CD14-positive monocyte (primary cell): ENCODE results near the gene ACOT2. TPM values are rescaled to one million over a fixed set of nuclear protein-coding genes. Genes with fewer than 3 reads are reported as not detected.
"Not testable (repeated sequence)": the region's sequence is repeated elsewhere in the genome, so short reads cannot be mapped to it uniquely, and the experiment has no call there.

Source experiments
- DNase-seq, 3 donors: peaks; one replicate each; pipeline ENCODE4 v3.0.0-alpha.2; 2011 to 2022
- H2AFZ ChIP-seq: 2 replicates; pipeline ENCODE4 v1.6.0; 2012; ENCODE audit warnings: mild to moderate bottlenecking, low read depth, low read length, inconsistent platforms; ENCODE audit not compliant: insufficient read depth, poor library complexity, severe bottlenecking
- H3K27ac ChIP-seq, 2 donors: 1 replicate in 1 of 2; 2 replicates in 1 of 2; pipeline ENCODE4 v1.5.1; 2012 to 2013; ENCODE audit warnings: low read length in 2 of 2, control low read depth in 1 of 2, inconsistent platforms in 1 of 2, low read depth in 1 of 2, mild to moderate bottlenecking in 1 of 2
- H3K27me3 ChIP-seq, 2 donors: one replicate each; pipeline versions ENCODE4 v1.6.0 to v1.6.1; 2011 to 2013; ENCODE audit warnings: low read length in 2 of 2; ENCODE audit not compliant: control insufficient read depth in 2 of 2, insufficient read depth in 2 of 2
- H3K36me3 ChIP-seq, 2 donors: replicated peaks in 1 of 2; 1 replicate in 1 of 2; 2 replicates in 1 of 2; pipeline versions ENCODE4 v1.5.1 to v1.6.1; 2012 to 2013; ENCODE audit warnings: low read length in 2 of 2, control low read depth in 1 of 2, inconsistent platforms in 1 of 2, mild to moderate bottlenecking in 1 of 2; ENCODE audit not compliant: insufficient read depth in 2 of 2, control insufficient read depth in 1 of 2
- H3K4me1 ChIP-seq, 2 donors: 1 replicate in 1 of 2; 2 replicates in 1 of 2; pipeline versions ENCODE4 v1.5.1 to v1.6.1; 2012 to 2013; ENCODE audit warnings: low read length in 2 of 2, control low read depth in 1 of 2, inconsistent platforms in 1 of 2, mild to moderate bottlenecking in 1 of 2, moderate library complexity in 1 of 2; ENCODE audit not compliant: insufficient read depth in 2 of 2, control insufficient read depth in 1 of 2
- H3K4me2 ChIP-seq: replicated peaks from 2 replicates; pipeline ENCODE3; 2012; ENCODE audit warnings: low read length, moderate library complexity, mild to moderate bottlenecking; ENCODE audit not compliant: poor library complexity, severe bottlenecking; ENCODE audit errors: extremely low read depth
- H3K4me3 ChIP-seq, 3 experiments: fragments of 200-600 bp in 1 of 3; sonication (generic) in 1 of 3; replicated peaks in 1 of 3; 1 replicate in 2 of 3; 2 replicates in 1 of 3; pipeline ENCODE4 v1.5.1; 2011 to 2013; ENCODE audit warnings: low read length in 3 of 3, mild to moderate bottlenecking in 3 of 3, control low read depth in 2 of 3, low read depth in 2 of 3, inconsistent platforms in 1 of 3, moderate library complexity in 1 of 3
- H3K79me2 ChIP-seq: 2 replicates; pipeline ENCODE4 v1.6.0; 2012; ENCODE audit warnings: mild to moderate bottlenecking, control low read depth, inconsistent platforms, low read length, moderate library complexity; ENCODE audit not compliant: insufficient read depth
- H3K9ac ChIP-seq: 2 replicates; pipeline ENCODE4 v1.6.0; 2017; ENCODE audit warnings: low read length, mild to moderate bottlenecking; ENCODE audit not compliant: insufficient read depth, poor library complexity, severe bottlenecking
- H3K9me3 ChIP-seq, 2 donors: replicated peaks in 1 of 2; 1 replicate in 1 of 2; 2 replicates in 1 of 2; pipeline versions ENCODE4 v1.5.1 to v1.6.1; 2012 to 2013; ENCODE audit warnings: low read length in 2 of 2, control low read depth in 1 of 2; ENCODE audit not compliant: control insufficient read depth in 1 of 2, insufficient read depth in 1 of 2
- H4K20me1 ChIP-seq: 2 replicates; pipeline ENCODE4 v1.6.0; 2012; ENCODE audit warnings: mild to moderate bottlenecking, low read length, control low read depth, moderate library complexity; ENCODE audit not compliant: insufficient read depth
- H3K27ac Mint-ChIP-seq, 7 donors: one replicate each; pipeline ENCODE4 v1.8.0; 2020; ENCODE audit warnings: mild to moderate bottlenecking in 7 of 7, mixed read lengths in 7 of 7, moderate library complexity in 6 of 7, inconsistent platforms in 2 of 7
- H3K27me3 Mint-ChIP-seq, 3 donors: one replicate each; pipeline ENCODE4 v1.8.0; 2021 to 2022; ENCODE audit warnings: low read depth in 3 of 3, mild to moderate bottlenecking in 3 of 3, mixed read lengths in 3 of 3, moderate library complexity in 3 of 3, inconsistent platforms in 1 of 3
- H3K36me3 Mint-ChIP-seq, 2 donors: one replicate each; pipeline ENCODE4 v1.8.0; 2020; ENCODE audit warnings: mixed read lengths in 2 of 2, inconsistent platforms in 1 of 2, mild to moderate bottlenecking in 1 of 2
- H3K4me1 Mint-ChIP-seq: one replicate; pipeline ENCODE4 v1.8.0; 2020; ENCODE audit warnings: mild to moderate bottlenecking, mixed read lengths
- H3K4me3 Mint-ChIP-seq, 2 donors: one replicate each; pipeline ENCODE4 v1.8.0; 2020; ENCODE audit warnings: mild to moderate bottlenecking in 2 of 2, mixed read lengths in 2 of 2, moderate library complexity in 1 of 2
- H3K9me3 Mint-ChIP-seq, 7 donors: one replicate each; pipeline ENCODE4 v1.8.0; 2020 to 2022; ENCODE audit warnings: mixed read lengths in 7 of 7, mild to moderate bottlenecking in 6 of 7, moderate library complexity in 6 of 7, inconsistent platforms in 2 of 7
- WGBS: methylation state at CpG from one replicate; pipeline ENCODE4 v1.1.5; 2013; ENCODE audit warnings: missing lambda C conversion rate; ENCODE audit not compliant: insufficient coverage; 5-methylcytosine and 5-hydroxymethylcytosine counted together
- intact Hi-C, 2 donors: fragments of 100-400 bp; cut with micrococcal nuclease; formaldehyde crosslinking; loops; one replicate each; pipeline versions ENCODE4 v1.15.0 to v1.15.1; 2023
- polyA plus RNA-seq, 3 donors: library from polyadenylated mRNA; depleted of rRNA in 1 of 3; unstranded in 2 of 3; stranded (reverse) in 1 of 3; fragments of 300-500 nt in 2 of 3; fragments of >200 nt in 1 of 3; fragmentation: Illumina TruSeq in 2 of 3; gene quantifications; 1 replicate in 2 of 3; 2 replicates in 1 of 3; pipeline ENCODE4 v1.2.3, GENCODE V29; 2012 to 2021
- TF ChIP-seq, protein P1 (sequence below): fragments of 200-600 bp; IDR thresholded peaks from one replicate; pipeline ENCODE4 v1.8.0; 2022; ENCODE audit warnings: antibody characterized with exemption, mild to moderate bottlenecking

Gene ACOT2
- polyA plus RNA-seq, 3 donors = 2.6 to 6.0 (median 5.2) TPM

DNA sequence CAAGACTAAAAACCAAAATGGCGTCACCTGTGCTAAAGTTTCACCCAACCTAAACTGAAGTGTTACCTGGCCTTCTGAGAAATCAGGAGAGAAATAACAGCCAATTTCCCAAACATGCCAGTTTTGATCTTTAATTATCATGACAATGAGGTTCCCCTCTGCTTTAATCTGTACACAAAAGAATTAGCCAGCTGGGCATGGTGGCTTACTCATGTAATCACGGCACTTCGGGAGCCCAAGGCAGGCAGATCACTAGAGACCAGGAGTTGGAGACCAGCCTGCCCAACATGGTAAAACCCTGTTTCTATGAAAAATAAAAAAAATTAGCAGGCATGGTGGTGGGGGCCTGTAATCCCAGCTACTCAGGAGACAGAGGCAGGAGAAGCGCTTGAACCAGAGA, 15.2 kb upstream of the ACOT2 start:
- H3K27ac Mint-ChIP-seq = no peak overlapping the region
- no peaks in the 10 kb centered on the region for H3K36me3 ChIP-seq
- no peak overlapping the region for H3K4me3 ChIP-seq
- no peak overlapping the region for H3K4me3 Mint-ChIP-seq
- no peaks in the 10 kb centered on the region for H4K20me1 ChIP-seq
- H3K4me2 ChIP-seq = no peak overlapping the region
- H3K9me3 ChIP-seq = no peaks in the 10 kb centered on the region
- intact Hi-C loops = no loop called here
- H3K9ac ChIP-seq = no peak overlapping the region
- no peaks in the 10 kb centered on the region for H3K27me3 Mint-ChIP-seq
- no peak for DNase-seq
- H2AFZ ChIP-seq = no peak overlapping the region
- WGBS = no CpG with 5 or more reads among the region's 4 CpGs
- H3K79me2 ChIP-seq = no peaks in the 10 kb centered on the region
- H3K4me1 ChIP-seq = no peaks in the 10 kb centered on the region
- no peaks in the 10 kb centered on the region for H3K4me1 Mint-ChIP-seq
- no peak overlapping the region for H3K27ac ChIP-seq
- H3K9me3 Mint-ChIP-seq = peaks cover 0 to 1% (median 0%) of the 10 kb centered on the region in 7 donors
- H3K27me3 ChIP-seq = no peaks in the 10 kb centered on the region
- H3K36me3 Mint-ChIP-seq = no peaks in the 10 kb centered on the region
- TF ChIP-seq, protein P1, sequence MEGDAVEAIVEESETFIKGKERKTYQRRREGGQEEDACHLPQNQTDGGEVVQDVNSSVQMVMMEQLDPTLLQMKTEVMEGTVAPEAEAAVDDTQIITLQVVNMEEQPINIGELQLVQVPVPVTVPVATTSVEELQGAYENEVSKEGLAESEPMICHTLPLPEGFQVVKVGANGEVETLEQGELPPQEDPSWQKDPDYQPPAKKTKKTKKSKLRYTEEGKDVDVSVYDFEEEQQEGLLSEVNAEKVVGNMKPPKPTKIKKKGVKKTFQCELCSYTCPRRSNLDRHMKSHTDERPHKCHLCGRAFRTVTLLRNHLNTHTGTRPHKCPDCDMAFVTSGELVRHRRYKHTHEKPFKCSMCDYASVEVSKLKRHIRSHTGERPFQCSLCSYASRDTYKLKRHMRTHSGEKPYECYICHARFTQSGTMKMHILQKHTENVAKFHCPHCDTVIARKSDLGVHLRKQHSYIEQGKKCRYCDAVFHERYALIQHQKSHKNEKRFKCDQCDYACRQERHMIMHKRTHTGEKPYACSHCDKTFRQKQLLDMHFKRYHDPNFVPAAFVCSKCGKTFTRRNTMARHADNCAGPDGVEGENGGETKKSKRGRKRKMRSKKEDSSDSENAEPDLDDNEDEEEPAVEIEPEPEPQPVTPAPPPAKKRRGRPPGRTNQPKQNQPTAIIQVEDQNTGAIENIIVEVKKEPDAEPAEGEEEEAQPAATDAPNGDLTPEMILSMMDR = no peak

DNA sequence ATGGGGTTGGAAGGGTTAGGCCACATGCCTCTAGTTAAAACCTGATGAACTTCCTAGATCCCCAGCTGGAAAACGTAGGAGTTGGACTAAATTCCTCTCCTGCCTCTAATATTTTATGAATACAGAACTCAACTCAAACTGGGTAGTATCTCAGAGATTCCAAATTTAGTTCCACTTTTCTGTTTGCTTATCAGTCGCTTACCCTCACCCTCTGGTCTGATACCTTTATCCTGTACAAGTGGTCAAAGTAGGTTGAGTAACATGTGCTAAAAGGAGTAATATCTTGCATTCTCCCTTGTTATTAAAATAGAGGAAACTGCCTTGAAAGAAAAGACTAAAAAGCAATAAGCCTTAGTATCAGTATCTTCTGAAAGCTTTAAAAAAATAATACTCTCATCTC, 11.8 kb upstream of the ACOT2 start:
- H3K4me3 Mint-ChIP-seq, H3K36me3 ChIP-seq, DNase-seq, H3K27me3 ChIP-seq, H3K79me2 ChIP-seq, H3K36me3 Mint-ChIP-seq, H3K4me3 ChIP-seq, H3K27me3 Mint-ChIP-seq, H3K27ac ChIP-seq, H3K27ac Mint-ChIP-seq, H3K9ac ChIP-seq, H3K4me1 ChIP-seq, H3K9me3 ChIP-seq, H2AFZ ChIP-seq, H3K4me1 Mint-ChIP-seq, H4K20me1 ChIP-seq, H3K4me2 ChIP-seq, intact Hi-C loops: not testable (repeated sequence)
- H3K9me3 Mint-ChIP-seq = peaks cover 4 to 13% (median 7%) of the 10 kb centered on the region in 7 donors
- no CpG with 5 or more reads among the region's 2 CpGs for WGBS

DNA sequence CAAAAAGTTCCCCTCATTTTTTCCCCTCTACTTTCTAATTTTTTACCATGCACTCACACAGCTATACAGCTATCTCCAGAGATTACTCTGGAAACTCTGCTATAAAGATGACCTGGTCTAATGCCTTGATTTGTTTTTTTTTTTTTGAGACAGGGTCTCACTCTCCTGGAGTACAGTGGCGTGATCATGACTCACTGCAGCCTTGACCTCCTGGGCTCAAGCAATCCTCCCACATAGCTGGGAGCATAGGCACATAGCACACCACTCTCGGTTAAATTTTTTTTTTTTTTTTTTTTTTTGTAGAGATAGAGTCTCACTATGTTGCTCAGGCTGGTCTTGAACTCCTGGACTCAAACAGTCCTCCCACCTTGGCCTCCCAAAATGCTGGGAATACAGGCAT, 10.8 kb upstream of the ACOT2 start:
- H3K27ac Mint-ChIP-seq, H3K4me2 ChIP-seq, H3K9ac ChIP-seq, intact Hi-C loops, H3K36me3 ChIP-seq, H3K27ac ChIP-seq, H3K4me3 ChIP-seq, H3K4me3 Mint-ChIP-seq, H3K27me3 ChIP-seq, H4K20me1 ChIP-seq, H3K79me2 ChIP-seq, H3K36me3 Mint-ChIP-seq, DNase-seq, H3K4me1 Mint-ChIP-seq, H3K27me3 Mint-ChIP-seq, H2AFZ ChIP-seq, H3K4me1 ChIP-seq: not testable (repeated sequence)
- WGBS = no CpG with 5 or more reads among the region's 2 CpGs
- H3K9me3 Mint-ChIP-seq = peaks cover 9 to 22% (median 17%) of the 10 kb centered on the region in 7 donors
- H3K9me3 ChIP-seq = peaks cover 9 to 17% of the 10 kb centered on the region in 2 donors

DNA sequence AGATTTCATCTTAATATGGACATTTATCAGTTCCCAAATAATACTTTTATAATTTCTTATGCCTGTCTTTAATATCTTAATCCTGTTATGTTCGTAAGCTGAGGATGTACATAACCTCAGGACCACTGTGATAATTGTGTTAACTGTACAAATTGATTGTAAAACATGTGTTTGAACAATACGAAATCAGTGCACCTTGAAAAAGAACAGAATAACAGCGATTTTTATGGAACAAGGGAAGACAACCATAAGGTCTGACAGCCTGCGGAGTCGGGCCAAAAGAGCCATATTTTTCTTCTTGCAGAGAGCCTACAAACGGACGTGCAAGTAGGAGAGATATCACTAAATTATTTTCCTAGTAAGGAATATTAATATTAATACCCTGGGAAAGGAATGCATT, 6.8 kb upstream of the ACOT2 start:
- H3K79me2 ChIP-seq, DNase-seq, H3K4me3 ChIP-seq, H3K4me1 ChIP-seq, H3K27me3 Mint-ChIP-seq, H3K27me3 ChIP-seq, H3K27ac ChIP-seq, H3K36me3 Mint-ChIP-seq, H3K27ac Mint-ChIP-seq, H3K9ac ChIP-seq, H4K20me1 ChIP-seq, H3K4me3 Mint-ChIP-seq, H3K36me3 ChIP-seq, H3K4me1 Mint-ChIP-seq, intact Hi-C loops, H3K4me2 ChIP-seq, H2AFZ ChIP-seq: not testable (repeated sequence)
- no CpG with 5 or more reads among the region's 7 CpGs for WGBS
- peaks cover 9 to 17% of the 10 kb centered on the region in 2 donors for H3K9me3 ChIP-seq
- peaks cover 10 to 27% (median 21%) of the 10 kb centered on the region in 7 donors for H3K9me3 Mint-ChIP-seq
